ENCODE results near the gene SLC35F4.

- TF ChIP-seq, protein P1, sequence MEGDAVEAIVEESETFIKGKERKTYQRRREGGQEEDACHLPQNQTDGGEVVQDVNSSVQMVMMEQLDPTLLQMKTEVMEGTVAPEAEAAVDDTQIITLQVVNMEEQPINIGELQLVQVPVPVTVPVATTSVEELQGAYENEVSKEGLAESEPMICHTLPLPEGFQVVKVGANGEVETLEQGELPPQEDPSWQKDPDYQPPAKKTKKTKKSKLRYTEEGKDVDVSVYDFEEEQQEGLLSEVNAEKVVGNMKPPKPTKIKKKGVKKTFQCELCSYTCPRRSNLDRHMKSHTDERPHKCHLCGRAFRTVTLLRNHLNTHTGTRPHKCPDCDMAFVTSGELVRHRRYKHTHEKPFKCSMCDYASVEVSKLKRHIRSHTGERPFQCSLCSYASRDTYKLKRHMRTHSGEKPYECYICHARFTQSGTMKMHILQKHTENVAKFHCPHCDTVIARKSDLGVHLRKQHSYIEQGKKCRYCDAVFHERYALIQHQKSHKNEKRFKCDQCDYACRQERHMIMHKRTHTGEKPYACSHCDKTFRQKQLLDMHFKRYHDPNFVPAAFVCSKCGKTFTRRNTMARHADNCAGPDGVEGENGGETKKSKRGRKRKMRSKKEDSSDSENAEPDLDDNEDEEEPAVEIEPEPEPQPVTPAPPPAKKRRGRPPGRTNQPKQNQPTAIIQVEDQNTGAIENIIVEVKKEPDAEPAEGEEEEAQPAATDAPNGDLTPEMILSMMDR (IDR thresholded peaks at IDR 0.05 in 2 of 3, conservative IDR thresholded peaks at IDR 0.05 in 1 of 3; ENCODE audit: borderline replicate concordance in 1 of 3, insufficient read depth in 1 of 3, low read depth in 2 of 3, low read length in 2 of 3) = peak in 2 of 3 experiments; percentile 22 to 26; a peak in 3 of 6 replicates
- TF ChIP-seq EGR1 (IDR thresholded peaks at IDR 0.05; ENCODE audit: low read depth) (no peak), POLR2AphosphoS5 (IDR thresholded peaks at IDR 0.05; ENCODE audit: low read depth, low read length) (no peak), JUND (IDR thresholded peaks at IDR 0.05) (no peak), SIN3A (IDR thresholded peaks at IDR 0.05; ENCODE audit: low read depth) (no peak), ATF3 (IDR thresholded peaks at IDR 0.05) (no peak), POLR2A (IDR thresholded peaks at IDR 0.05; ENCODE audit: borderline replicate concordance, extremely low read depth, insufficient read depth, insufficient read length) (no peak), SRF (IDR thresholded peaks at IDR 0.05; ENCODE audit: low read depth) (no peak), YY1 (IDR thresholded peaks at IDR 0.05; ENCODE audit: extremely low read depth, insufficient replicate concordance, low read depth, low read length) (no peak), MAX (IDR thresholded peaks at IDR 0.05) (no peak)
- TF ChIP-seq, protein P2, sequence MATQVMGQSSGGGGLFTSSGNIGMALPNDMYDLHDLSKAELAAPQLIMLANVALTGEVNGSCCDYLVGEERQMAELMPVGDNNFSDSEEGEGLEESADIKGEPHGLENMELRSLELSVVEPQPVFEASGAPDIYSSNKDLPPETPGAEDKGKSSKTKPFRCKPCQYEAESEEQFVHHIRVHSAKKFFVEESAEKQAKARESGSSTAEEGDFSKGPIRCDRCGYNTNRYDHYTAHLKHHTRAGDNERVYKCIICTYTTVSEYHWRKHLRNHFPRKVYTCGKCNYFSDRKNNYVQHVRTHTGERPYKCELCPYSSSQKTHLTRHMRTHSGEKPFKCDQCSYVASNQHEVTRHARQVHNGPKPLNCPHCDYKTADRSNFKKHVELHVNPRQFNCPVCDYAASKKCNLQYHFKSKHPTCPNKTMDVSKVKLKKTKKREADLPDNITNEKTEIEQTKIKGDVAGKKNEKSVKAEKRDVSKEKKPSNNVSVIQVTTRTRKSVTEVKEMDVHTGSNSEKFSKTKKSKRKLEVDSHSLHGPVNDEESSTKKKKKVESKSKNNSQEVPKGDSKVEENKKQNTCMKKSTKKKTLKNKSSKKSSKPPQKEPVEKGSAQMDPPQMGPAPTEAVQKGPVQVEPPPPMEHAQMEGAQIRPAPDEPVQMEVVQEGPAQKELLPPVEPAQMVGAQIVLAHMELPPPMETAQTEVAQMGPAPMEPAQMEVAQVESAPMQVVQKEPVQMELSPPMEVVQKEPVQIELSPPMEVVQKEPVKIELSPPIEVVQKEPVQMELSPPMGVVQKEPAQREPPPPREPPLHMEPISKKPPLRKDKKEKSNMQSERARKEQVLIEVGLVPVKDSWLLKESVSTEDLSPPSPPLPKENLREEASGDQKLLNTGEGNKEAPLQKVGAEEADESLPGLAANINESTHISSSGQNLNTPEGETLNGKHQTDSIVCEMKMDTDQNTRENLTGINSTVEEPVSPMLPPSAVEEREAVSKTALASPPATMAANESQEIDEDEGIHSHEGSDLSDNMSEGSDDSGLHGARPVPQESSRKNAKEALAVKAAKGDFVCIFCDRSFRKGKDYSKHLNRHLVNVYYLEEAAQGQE (IDR thresholded peaks at IDR 0.05; ENCODE audit: low read depth) = no peak
These were observed 28.6 kb downstream of the SLC35F4 start for GRCh38 chr14:57837267-57837666.
